Esophagus muscularis mucosa (tissue), 3 donors: ENCODE results near the gene ALOX12B.

ENCODE experiments used
- POLR2AphosphoS5 ChIP-seq, 2 donors: sonication (generic); formaldehyde crosslinking; IDR thresholded peaks; one replicate each; pipeline ENCODE4 v1.6.1; 2017; ENCODE audit warnings: antibody characterized with exemption in 2 of 2
- TF ChIP-seq, protein P1 (sequence below), 3 experiments: fragments of 200-600 bp in 2 of 3; fragments of 450-650 bp in 1 of 3; sonication (generic) in 2 of 3; IDR thresholded peaks; one replicate each; pipeline ENCODE4 v1.5.1; 2017 to 2019; ENCODE audit warnings: antibody characterized with exemption in 3 of 3, mild to moderate bottlenecking in 2 of 3, moderate library complexity in 1 of 3

DNA sequence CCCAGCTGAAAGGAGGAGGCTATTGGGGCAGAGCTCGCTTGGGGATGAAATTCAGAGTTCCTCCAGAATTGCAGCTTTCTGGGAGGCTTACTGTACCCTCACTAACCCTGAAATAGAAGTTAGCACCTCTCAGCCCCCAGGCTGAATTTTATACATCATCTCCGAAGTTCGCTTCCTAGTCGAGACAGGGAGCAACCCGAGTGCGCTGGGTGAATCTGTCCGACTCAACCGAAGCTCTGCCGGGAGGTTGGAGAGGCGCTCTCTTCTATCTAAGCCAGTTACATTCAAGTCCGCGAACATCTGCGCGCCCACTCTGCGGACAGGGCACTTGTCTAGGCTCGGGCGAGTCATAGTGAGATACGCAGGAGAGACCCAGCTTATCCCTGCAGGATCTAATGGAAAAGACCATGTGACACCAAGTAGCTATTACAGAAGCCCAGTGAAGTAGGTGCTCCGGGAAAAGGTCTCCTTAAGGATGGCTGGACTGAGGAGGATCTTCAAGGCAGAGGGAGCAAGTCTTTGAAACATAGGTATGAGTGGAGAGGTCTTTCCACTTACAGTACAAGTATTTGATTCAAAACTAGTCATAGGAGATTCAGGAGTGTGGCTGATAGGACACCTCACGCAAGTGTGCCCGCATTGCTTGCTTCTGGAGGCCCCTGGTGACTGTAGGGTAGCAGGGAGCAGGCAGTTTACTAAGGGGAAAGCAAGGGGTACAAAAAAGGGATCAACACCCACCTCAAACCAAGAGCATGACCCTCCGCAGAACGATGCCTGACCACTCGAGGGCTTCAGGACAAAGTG, 37.0 kb upstream of the ALOX12B start:
- TF ChIP-seq, protein P1, sequence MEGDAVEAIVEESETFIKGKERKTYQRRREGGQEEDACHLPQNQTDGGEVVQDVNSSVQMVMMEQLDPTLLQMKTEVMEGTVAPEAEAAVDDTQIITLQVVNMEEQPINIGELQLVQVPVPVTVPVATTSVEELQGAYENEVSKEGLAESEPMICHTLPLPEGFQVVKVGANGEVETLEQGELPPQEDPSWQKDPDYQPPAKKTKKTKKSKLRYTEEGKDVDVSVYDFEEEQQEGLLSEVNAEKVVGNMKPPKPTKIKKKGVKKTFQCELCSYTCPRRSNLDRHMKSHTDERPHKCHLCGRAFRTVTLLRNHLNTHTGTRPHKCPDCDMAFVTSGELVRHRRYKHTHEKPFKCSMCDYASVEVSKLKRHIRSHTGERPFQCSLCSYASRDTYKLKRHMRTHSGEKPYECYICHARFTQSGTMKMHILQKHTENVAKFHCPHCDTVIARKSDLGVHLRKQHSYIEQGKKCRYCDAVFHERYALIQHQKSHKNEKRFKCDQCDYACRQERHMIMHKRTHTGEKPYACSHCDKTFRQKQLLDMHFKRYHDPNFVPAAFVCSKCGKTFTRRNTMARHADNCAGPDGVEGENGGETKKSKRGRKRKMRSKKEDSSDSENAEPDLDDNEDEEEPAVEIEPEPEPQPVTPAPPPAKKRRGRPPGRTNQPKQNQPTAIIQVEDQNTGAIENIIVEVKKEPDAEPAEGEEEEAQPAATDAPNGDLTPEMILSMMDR (IDR thresholded peaks at IDR 0.05): no peak
- TF ChIP-seq POLR2AphosphoS5 (IDR thresholded peaks at IDR 0.05): no peak
